ENCODE results near the gene STH. TPM values are rescaled to one million over a fixed set of nuclear protein-coding genes. Genes with fewer than 3 reads are reported as not detected.
"Not testable (repeated sequence)": the region's sequence is repeated elsewhere in the genome, so short reads cannot be mapped to it uniquely, and the experiment has no call there.

Gene STH
- total RNA-seq, 1 donor from 2014 or later = 3.9 TPM

DNA sequence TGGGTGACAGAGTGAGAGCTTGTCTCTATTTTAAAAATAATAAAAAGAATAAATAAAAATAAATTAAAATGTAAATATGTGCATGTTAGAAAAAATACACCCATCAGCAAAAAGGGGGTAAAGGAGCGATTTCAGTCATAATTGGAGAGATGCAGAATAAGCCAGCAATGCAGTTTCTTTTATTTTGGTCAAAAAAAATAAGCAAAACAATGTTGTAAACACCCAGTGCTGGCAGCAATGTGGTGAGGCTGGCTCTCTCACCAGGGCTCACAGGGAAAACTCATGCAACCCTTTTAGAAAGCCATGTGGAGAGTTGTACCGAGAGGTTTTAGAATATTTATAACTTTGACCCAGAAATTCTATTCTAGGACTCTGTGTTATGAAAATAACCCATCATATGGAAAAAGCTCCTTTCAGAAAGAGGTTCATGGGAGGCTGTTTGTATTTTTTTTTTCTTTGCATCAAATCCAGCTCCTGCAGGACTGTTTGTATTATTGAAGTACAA lies 8.5 kb downstream of the STH start:
- no peak for DNase-seq

GRCh38 chr17:46008591-46008990 lies 9.5 kb downstream of the STH start:
- DNase-seq = no peak

GRCh38 chr17:46009681-46010596 lies 10.9 kb downstream of the STH start:
- DNase-seq = no peak

- no peak for DNase-seq
Measured at GRCh38 chr17:46010597-46011186, 11.6 kb downstream of the STH start.

DNA sequence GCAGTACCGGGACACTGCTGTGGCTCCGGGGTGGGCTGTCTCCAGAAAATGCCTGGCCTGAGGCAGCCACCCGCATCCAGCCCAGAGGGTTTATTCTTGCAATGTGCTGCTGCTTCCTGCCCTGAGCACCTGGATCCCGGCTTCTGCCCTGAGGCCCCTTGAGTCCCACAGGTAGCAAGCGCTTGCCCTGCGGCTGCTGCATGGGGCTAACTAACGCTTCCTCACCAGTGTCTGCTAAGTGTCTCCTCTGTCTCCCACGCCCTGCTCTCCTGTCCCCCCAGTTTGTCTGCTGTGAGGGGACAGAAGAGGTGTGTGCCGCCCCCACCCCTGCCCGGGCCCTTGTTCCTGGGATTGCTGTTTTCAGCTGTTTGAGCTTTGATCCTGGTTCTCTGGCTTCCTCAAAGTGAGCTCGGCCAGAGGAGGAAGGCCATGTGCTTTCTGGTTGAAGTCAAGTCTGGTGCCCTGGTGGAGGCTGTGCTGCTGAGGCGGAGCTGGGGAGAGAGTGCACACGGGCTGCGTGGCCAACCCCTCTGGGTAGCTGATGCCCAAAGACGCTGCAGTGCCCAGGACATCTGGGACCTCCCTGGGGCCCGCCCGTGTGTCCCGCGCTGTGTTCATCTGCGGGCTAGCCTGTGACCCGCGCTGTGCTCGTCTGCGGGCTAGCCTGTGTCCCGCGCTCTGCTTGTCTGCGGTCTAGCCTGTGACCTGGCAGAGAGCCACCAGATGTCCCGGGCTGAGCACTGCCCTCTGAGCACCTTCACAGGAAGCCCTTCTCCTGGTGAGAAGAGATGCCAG lies 12.9 kb downstream of the STH start:
- DNase-seq = no peak

GRCh38 chr17:46012506-46013079 lies 13.5 kb downstream of the STH start:
- no peak for DNase-seq

DNA sequence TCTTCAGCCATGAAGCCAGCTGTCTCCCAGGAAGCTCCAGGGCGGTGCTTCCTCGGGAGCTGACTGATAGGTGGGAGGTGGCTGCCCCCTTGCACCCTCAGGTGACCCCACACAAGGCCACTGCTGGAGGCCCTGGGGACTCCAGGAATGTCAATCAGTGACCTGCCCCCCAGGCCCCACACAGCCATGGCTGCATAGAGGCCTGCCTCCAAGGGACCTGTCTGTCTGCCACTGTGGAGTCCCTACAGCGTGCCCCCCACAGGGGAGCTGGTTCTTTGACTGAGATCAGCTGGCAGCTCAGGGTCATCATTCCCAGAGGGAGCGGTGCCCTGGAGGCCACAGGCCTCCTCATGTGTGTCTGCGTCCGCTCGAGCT lies 14.1 kb downstream of the STH start:
- DNase-seq = no peak

DNA sequence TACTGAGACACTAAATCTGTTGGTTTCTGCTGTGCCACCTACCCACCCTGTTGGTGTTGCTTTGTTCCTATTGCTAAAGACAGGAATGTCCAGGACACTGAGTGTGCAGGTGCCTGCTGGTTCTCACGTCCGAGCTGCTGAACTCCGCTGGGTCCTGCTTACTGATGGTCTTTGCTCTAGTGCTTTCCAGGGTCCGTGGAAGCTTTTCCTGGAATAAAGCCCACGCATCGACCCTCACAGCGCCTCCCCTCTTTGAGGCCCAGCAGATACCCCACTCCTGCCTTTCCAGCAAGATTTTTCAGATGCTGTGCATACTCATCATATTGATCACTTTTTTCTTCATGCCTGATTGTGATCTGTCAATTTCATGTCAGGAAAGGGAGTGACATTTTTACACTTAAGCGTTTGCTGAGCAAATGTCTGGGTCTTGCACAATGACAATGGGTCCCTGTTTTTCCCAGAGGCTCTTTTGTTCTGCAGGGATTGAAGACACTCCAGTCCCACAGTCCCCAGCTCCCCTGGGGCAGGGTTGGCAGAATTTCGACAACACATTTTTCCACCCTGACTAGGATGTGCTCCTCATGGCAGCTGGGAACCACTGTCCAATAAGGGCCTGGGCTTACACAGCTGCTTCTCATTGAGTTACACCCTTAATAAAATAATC lies 14.6 kb downstream of the STH start:
- no peak for DNase-seq

DNA sequence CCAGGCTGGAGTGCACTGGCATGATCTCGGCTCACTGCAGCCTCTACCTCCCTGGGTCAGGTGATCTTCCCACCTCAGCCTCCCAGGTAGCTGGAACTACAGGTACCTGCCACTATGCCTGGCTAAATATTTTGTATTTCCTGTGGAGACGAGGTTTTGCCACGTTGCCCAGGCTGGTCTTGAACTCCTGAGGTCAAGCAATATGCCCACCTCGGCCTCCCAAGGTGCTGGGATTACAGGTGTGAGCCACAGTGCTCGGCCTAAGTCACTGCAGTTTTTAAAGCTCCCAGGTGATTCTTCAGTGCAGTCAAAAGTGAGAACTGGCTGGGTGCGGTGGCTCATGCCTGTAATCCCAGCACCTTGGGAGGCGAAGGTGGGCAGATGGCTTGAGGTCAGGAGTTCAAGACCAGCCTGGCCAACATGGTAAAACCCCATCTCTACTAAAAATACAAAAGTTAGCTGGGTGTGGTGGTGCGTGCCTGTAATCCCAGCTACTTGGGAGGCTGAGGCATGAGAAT lies 20.4 kb downstream of the STH start:
- not testable (repeated sequence) for DNase-seq

GRCh38 chr17:46020023-46020761 lies 21.1 kb downstream of the STH start:
- no peak for DNase-seq

DNA sequence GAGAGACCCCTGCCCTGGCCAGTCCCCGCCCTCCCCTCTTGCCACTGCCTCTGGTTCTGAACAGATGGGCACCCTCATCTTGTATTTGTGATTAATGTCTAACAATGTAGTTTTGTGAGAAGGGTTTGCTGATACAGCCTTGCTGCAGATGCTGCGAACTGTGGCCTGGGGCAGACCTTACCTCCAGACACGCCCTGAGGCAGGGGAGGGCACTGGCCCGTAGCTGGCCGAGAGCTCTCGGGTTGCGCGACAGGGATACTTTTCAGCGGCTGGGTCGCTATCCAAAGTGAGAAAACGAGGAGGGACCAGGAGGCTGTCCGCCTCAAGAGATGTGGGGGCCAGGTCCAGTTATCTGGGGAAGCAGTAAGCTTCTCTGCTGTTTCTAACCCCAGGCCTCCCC lies 21.9 kb downstream of the STH start:
- no peak for DNase-seq

DNA sequence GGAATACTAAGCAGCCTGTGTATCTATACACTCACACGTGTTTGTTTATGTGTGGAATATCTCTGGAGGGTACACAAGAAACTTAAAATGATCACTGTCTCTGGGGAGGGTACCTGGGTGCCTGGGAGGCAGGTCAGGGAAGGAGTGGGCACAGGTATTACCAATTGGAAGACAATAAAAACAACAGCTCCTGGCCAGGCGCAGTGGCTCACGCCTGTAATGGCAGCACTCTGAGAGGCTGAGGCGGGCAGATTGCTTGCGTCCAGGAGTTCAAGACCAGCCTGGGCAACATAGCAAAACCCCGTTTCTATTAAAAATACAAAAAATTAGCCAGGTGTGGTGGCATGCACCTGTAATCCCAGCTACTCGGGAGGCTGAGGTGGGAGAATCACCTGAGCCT lies 24.3 kb downstream of the STH start:
- DNase-seq = not testable (repeated sequence)

DNA sequence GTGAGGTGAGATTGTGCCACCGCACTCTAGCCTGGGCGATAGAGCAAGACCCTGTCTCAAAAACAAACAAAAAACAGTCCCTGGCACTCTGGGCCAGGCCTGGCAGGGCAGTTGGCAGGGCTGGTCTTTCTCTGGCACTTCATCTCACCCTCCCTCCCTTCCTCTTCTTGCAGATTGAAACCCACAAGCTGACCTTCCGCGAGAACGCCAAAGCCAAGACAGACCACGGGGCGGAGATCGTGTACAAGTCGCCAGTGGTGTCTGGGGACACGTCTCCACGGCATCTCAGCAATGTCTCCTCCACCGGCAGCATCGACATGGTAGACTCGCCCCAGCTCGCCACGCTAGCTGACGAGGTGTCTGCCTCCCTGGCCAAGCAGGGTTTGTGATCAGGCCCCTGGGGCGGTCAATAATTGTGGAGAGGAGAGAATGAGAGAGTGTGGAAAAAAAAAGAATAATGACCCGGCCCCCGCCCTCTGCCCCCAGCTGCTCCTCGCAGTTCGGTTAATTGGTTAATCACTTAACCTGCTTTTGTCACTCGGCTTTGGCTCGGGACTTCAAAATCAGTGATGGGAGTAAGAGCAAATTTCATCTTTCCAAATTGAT lies 24.8 kb downstream of the STH start:
- DNase-seq = no peak

DNA sequence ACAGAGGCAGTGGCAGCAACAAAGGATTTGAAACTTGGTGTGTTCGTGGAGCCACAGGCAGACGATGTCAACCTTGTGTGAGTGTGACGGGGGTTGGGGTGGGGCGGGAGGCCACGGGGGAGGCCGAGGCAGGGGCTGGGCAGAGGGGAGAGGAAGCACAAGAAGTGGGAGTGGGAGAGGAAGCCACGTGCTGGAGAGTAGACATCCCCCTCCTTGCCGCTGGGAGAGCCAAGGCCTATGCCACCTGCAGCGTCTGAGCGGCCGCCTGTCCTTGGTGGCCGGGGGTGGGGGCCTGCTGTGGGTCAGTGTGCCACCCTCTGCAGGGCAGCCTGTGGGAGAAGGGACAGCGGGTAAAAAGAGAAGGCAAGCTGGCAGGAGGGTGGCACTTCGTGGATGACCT lies 25.5 kb downstream of the STH start:
- no peak for DNase-seq

DNA sequence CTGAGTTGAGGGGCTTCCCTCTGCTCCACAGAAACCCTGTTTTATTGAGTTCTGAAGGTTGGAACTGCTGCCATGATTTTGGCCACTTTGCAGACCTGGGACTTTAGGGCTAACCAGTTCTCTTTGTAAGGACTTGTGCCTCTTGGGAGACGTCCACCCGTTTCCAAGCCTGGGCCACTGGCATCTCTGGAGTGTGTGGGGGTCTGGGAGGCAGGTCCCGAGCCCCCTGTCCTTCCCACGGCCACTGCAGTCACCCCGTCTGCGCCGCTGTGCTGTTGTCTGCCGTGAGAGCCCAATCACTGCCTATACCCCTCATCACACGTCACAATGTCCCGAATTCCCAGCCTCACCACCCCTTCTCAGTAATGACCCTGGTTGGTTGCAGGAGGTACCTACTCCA lies 26.0 kb downstream of the STH start:
- no peak for DNase-seq

DNA sequence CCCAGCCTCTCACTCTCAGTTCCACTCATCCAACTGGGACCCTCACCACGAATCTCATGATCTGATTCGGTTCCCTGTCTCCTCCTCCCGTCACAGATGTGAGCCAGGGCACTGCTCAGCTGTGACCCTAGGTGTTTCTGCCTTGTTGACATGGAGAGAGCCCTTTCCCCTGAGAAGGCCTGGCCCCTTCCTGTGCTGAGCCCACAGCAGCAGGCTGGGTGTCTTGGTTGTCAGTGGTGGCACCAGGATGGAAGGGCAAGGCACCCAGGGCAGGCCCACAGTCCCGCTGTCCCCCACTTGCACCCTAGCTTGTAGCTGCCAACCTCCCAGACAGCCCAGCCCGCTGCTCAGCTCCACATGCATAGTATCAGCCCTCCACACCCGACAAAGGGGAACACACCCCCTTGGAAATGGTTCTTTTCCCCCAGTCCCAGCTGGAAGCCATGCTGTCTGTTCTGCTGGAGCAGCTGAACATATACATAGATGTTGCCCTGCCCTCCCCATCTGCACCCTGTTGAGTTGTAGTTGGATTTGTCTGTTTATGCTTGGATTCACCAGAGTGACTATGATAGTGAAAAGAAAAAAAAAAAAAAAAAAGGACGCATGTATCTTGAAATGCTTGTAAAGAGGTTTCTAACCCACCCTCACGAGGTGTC lies 26.6 kb downstream of the STH start:
- DNase-seq = no peak

DNA sequence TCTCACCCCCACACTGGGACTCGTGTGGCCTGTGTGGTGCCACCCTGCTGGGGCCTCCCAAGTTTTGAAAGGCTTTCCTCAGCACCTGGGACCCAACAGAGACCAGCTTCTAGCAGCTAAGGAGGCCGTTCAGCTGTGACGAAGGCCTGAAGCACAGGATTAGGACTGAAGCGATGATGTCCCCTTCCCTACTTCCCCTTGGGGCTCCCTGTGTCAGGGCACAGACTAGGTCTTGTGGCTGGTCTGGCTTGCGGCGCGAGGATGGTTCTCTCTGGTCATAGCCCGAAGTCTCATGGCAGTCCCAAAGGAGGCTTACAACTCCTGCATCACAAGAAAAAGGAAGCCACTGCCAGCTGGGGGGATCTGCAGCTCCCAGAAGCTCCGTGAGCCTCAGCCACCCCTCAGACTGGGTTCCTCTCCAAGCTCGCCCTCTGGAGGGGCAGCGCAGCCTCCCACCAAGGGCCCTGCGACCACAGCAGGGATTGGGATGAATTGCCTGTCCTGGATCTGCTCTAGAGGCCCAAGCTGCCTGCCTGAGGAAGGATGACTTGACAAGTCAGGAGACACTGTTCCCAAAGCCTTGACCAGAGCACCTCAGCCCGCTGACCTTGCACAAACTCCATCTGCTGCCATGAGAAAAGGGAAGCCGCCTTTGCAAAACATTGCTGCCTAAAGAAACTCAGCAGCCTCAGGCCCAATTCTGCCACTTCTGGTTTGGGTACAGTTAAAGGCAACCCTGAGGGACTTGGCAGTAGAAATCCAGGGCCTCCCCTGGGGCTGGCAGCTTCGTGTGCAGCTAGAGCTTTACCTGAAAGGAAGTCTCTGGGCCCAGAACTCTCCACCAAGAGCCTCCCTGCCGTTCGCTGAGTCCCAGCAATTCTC lies 27.4 kb downstream of the STH start:
- no peak for DNase-seq

DNA sequence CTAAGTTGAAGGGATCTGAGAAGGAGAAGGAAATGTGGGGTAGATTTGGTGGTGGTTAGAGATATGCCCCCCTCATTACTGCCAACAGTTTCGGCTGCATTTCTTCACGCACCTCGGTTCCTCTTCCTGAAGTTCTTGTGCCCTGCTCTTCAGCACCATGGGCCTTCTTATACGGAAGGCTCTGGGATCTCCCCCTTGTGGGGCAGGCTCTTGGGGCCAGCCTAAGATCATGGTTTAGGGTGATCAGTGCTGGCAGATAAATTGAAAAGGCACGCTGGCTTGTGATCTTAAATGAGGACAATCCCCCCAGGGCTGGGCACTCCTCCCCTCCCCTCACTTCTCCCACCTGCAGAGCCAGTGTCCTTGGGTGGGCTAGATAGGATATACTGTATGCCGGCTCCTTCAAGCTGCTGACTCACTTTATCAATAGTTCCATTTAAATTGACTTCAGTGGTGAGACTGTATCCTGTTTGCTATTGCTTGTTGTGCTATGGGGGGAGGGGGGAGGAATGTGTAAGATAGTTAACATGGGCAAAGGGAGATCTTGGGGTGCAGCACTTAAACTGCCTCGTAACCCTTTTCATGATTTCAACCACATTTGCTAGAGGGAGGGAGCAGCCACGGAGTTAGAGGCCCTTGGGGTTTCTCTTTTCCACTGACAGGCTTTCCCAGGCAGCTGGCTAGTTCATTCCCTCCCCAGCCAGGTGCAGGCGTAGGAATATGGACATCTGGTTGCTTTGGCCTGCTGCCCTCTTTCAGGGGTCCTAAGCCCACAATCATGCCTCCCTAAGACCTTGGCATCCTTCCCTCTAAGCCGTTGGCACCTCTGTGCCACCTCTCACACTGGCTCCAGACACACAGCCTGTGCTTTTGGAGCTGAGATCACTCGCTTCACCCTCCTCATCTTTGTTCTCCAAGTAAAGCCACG lies 28.3 kb downstream of the STH start:
- DNase-seq = no peak

Data from occipital lobe (tissue), 2 donors.